ENCODE results near the gene PHF11.
A peak's percentile ranks its signal among the peaks of the same experiment; 100 is the strongest.

Gene PHF11

GRCh38 chr13:49495783-49496762 is at the start of gene PHF11:
Gene PHF11, plus strand, starts transcription at chr13:49495953. Its CDS starts 49 bp downstream, at chr13:49496002.
- DNase-seq, result peak; percentile 92

GRCh38 chr13:49446473-49446872 is 49.3 kb upstream of the PHF11 start:
- DNase-seq, result no peak

- DNase-seq, result no peak
These were observed 47.0 kb upstream of the PHF11 start for GRCh38 chr13:49448753-49449152.

- no peak for DNase-seq
These were observed 45.5 kb upstream of the PHF11 start for GRCh38 chr13:49450105-49450819.

GRCh38 chr13:49452725-49453457 is 42.9 kb upstream of the PHF11 start:
- DNase-seq, result no peak

- DNase-seq, result no peak
These were observed 42.3 kb upstream of the PHF11 start for GRCh38 chr13:49453465-49453864.

- no peak for DNase-seq
These were observed 41.3 kb upstream of the PHF11 start for GRCh38 chr13:49454388-49455006.

GRCh38 chr13:49455007-49455398 is 40.8 kb upstream of the PHF11 start:
- DNase-seq, result no peak

GRCh38 chr13:49456156-49456555 is 39.6 kb upstream of the PHF11 start:
- DNase-seq, result no peak

- no peak for DNase-seq
These were observed 38.5 kb upstream of the PHF11 start for GRCh38 chr13:49457221-49457620.

GRCh38 chr13:49459580-49459979 is 36.2 kb upstream of the PHF11 start:
- DNase-seq, result no peak

- DNase-seq, result no peak
These were observed 31.7 kb upstream of the PHF11 start for GRCh38 chr13:49464085-49464484.

- no peak for DNase-seq
These were observed 31.0 kb upstream of the PHF11 start for GRCh38 chr13:49464621-49465325.

GRCh38 chr13:49466292-49466838 is 29.4 kb upstream of the PHF11 start:
- DNase-seq, result no peak

- no peak for DNase-seq
These were observed 23.6 kb upstream of the PHF11 start for GRCh38 chr13:49472186-49472585.

- no peak for DNase-seq
These were observed 19.2 kb upstream of the PHF11 start for GRCh38 chr13:49476529-49476928.

- no peak for DNase-seq
These were observed 14.0 kb upstream of the PHF11 start for GRCh38 chr13:49481788-49482187.

- DNase-seq, result no peak
These were observed 7.2 kb upstream of the PHF11 start for GRCh38 chr13:49488563-49488962.

- DNase-seq, result no peak
These were observed 1.1 kb upstream of the PHF11 start for GRCh38 chr13:49494645-49495044.

- peak; percentile 66 for DNase-seq
These were observed 1.1 kb downstream of the PHF11 start for GRCh38 chr13:49496837-49497236.

- DNase-seq, result peak; percentile 10
These were observed 1.5 kb downstream of the PHF11 start for GRCh38 chr13:49497272-49497671.

- DNase-seq, result no peak
These were observed 2.5 kb downstream of the PHF11 start for GRCh38 chr13:49498206-49498605.
